Measurements from ENCODE around the gene BCL2L15.

Gene BCL2L15

DNA sequence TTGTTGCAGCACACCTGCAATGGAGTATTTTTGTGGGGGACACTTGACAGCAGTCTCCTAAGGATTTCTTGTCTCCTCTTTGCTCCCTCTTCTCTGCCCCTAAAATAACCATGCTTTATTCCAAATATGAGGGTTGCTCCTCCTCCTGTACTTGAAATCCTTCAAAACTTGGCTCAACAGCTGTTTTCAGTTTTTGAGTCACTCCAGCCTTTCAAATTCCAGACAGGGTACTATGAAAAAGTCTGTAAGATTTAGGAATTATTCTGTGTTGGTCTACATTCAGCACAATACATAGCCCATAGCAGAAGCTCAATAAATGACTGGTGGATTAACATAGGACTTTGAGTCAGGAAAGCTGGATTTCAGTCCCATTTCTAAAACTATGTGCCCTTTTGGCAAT, 11.7 kb upstream of the BCL2L15 start:
- TF ChIP-seq POLR2A (IDR thresholded peaks at IDR 0.05; ENCODE audit: low read depth, low read length), result no peak
- no peak for TF ChIP-seq TAF1 (IDR thresholded peaks at IDR 0.05; ENCODE audit: low read depth, low read length)
- no peak for TF ChIP-seq SPI1 (IDR thresholded peaks at IDR 0.05; ENCODE audit: low read depth, low read length)
- no peak for TF ChIP-seq POLR2AphosphoS5 (IDR thresholded peaks at IDR 0.05; ENCODE audit: low read depth, low read length)
- no peak for TF ChIP-seq PAX5 (IDR thresholded peaks at IDR 0.05; ENCODE audit: insufficient read depth, low read length, severe bottlenecking)
- no peak for TF ChIP-seq POU2F2 (IDR thresholded peaks at IDR 0.05; ENCODE audit: low read depth, low read length)
- DNase-seq (ENCODE audit: insufficient read length, low spot score) (no peak), FAIRE-seq (no peak)

DNA sequence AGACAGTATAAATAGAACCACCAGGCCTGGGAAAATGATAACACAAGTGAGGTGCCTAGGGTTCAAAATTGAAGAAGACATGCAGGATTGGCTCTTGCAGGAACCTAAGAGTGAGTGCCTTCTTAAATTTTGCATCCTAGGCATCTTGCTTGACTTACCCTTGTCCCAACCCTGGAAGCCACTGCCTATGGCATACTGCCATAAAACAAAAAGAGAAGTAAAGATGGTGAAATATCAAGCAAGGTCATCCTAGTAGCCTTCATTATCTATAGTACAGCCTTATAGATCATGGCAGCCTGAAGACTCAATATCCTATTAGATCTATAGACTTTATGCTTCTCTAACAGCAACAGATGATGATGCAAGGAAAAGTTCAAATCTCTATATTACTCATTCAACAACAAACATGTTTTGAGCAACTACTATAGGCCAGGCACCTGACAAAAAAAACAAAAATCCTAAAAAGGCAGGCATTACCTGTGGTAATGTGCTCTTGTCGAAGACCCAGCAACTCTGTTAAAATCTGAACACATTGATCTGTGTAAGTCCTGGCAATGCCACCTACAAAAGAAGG, 10.9 kb upstream of the BCL2L15 start:
- DNase-seq (ENCODE audit: insufficient read length, low spot score), result no peak
- TF ChIP-seq PAX5 (IDR thresholded peaks at IDR 0.05; ENCODE audit: insufficient read depth, low read length, severe bottlenecking), result no peak
- TF ChIP-seq POLR2AphosphoS5 (IDR thresholded peaks at IDR 0.05; ENCODE audit: low read depth, low read length), result no peak
- TF ChIP-seq SPI1 (IDR thresholded peaks at IDR 0.05; ENCODE audit: low read depth, low read length), result no peak
- no peak for TF ChIP-seq TAF1 (IDR thresholded peaks at IDR 0.05; ENCODE audit: low read depth, low read length)
- no peak for TF ChIP-seq POU2F2 (IDR thresholded peaks at IDR 0.05; ENCODE audit: low read depth, low read length)
- no peak for TF ChIP-seq POLR2A (IDR thresholded peaks at IDR 0.05; ENCODE audit: low read depth, low read length)
- FAIRE-seq, result no peak

DNA sequence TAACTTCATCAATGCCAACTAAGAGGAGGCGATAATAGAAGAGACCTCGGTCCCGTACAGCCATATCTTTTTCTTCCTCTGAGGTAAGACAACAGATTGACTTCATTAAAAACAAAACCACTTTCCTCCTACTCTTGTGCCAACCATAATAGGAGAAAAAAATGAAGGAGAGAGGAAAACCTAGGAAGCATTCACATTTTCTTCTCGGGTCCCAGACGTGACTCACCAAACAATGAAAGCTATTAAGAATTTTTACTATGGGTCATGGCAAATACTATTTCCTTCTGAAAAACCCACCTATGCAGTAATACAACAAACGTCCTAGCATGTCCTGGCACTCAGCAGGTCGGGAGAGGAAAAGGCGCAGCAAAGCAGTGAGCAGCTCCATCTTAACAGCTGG, 8.6 kb upstream of the BCL2L15 start:
- no peak for TF ChIP-seq SPI1 (IDR thresholded peaks at IDR 0.05; ENCODE audit: low read depth, low read length)
- TF ChIP-seq POLR2AphosphoS5 (IDR thresholded peaks at IDR 0.05; ENCODE audit: low read depth, low read length), result no peak
- no peak for TF ChIP-seq POU2F2 (IDR thresholded peaks at IDR 0.05; ENCODE audit: low read depth, low read length)
- TF ChIP-seq POLR2A (IDR thresholded peaks at IDR 0.05; ENCODE audit: low read depth, low read length), result no peak
- DNase-seq (ENCODE audit: insufficient read length, low spot score) (no peak), FAIRE-seq (no peak)

DNA sequence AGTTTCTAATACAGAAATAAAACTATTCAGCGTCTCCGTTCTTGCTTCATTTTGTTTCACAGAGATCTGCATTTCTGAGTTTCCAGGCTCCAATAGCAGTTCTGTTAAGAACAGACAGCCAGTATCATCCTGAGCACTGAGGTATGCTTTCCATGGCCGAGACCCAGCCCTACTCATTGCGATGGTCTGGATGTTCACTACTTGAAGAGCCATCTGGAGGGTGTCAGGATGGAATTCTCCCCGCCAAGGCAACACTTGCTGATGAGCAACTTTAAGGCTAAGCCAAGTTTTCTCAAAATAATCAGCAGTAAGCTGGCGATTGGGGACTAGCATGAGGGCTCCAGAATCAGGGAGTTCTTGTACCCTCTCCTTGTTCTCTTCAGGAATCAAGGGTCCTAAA, 7.7 kb upstream of the BCL2L15 start:
- TF ChIP-seq POLR2AphosphoS5 (IDR thresholded peaks at IDR 0.05; ENCODE audit: low read depth, low read length), result no peak
- TF ChIP-seq POLR2A (IDR thresholded peaks at IDR 0.05; ENCODE audit: low read depth, low read length), result no peak
- no peak for TF ChIP-seq PAX5 (IDR thresholded peaks at IDR 0.05; ENCODE audit: insufficient read depth, low read length, severe bottlenecking)
- TF ChIP-seq POU2F2 (IDR thresholded peaks at IDR 0.05; ENCODE audit: low read depth, low read length), result no peak
- no peak for TF ChIP-seq TAF1 (IDR thresholded peaks at IDR 0.05; ENCODE audit: low read depth, low read length)
- TF ChIP-seq SPI1 (IDR thresholded peaks at IDR 0.05; ENCODE audit: low read depth, low read length), result no peak
- FAIRE-seq (no peak), DNase-seq (ENCODE audit: insufficient read length, low spot score) (no peak)

DNA sequence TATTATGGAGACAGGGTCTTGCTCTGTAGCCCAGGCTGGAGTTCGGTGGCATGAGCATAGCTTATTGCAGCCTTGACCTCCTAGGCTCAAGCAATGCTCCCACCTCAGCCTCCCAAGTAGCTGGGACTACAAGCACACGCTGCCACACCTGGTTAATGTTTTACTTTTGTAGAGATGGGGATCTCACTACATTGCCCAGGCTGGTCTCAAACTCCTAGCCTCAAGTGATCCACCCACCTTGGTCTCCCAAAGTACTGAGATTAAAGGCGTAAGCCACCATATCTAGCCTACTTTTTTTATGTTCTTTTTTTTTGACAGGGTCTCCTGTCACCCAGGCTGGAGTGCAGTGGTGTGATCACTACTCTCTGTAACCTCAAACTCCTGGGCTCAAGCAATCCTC, 5.9 kb upstream of the BCL2L15 start:
- FAIRE-seq, result no peak
- DNase-seq (ENCODE audit: insufficient read length, low spot score), result no peak
- TF ChIP-seq PAX5 (IDR thresholded peaks at IDR 0.05; ENCODE audit: insufficient read depth, low read length, severe bottlenecking) (no peak), POU2F2 (IDR thresholded peaks at IDR 0.05; ENCODE audit: low read depth, low read length) (no peak), POLR2AphosphoS5 (IDR thresholded peaks at IDR 0.05; ENCODE audit: low read depth, low read length) (no peak), POLR2A (IDR thresholded peaks at IDR 0.05; ENCODE audit: low read depth, low read length) (no peak), TAF1 (IDR thresholded peaks at IDR 0.05; ENCODE audit: low read depth, low read length) (no peak), SPI1 (IDR thresholded peaks at IDR 0.05; ENCODE audit: low read depth, low read length) (no peak)

DNA sequence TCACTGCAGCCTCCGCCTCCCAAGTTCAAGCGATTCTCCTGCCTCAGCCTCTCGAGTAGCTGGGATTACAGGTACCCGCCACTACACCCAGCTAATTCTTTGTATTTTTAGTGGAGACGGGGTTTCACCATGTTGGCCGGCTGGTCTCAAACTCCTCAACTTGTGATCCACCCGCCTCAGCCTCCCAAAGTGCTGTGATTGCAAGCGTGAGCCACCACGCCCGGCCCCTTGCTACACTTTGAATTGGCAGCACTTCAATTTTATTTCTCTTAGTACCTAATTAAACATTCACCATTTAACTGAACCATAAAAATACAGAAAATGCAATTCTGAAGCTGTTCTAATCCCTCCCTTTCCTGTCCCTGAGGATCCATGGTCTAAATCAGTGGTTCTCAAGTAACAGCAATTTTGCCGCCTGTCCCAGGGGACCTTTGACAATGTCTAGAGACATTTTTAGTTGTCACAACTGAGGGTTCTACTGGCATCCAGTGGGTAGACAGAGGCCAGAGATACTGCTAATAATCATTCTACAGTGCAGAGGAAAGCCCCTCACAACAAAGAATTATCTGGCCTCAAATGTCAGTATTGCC, 4.3 kb upstream of the BCL2L15 start:
- no peak for DNase-seq (ENCODE audit: insufficient read length, low spot score)
- no peak for FAIRE-seq

DNA sequence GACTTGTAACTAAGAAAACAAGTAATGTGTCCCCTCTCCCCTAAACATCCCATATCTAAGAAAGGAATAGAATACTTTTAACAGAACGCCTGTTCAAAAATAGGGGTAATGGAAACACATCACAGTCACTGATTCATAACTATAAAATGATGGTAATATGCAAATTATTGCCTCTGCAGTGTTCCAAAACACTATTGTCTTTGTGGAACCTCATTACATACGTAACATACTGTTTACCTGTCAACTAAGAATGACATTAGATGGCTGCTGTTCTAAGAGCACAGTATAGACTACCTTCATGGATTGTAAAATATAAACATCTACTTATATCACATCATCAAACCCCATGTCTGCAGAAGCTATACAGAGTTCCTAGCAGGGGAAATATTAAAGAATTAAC, 3.4 kb upstream of the BCL2L15 start:
- DNase-seq (ENCODE audit: insufficient read length, low spot score) (no peak), FAIRE-seq (no peak)
- TF ChIP-seq PAX5 (IDR thresholded peaks at IDR 0.05; ENCODE audit: insufficient read depth, low read length, severe bottlenecking), result no peak
- TF ChIP-seq SPI1 (IDR thresholded peaks at IDR 0.05; ENCODE audit: low read depth, low read length), result no peak
- TF ChIP-seq TAF1 (IDR thresholded peaks at IDR 0.05; ENCODE audit: low read depth, low read length), result no peak
- TF ChIP-seq POLR2A (IDR thresholded peaks at IDR 0.05; ENCODE audit: low read depth, low read length), result no peak
- no peak for TF ChIP-seq POLR2AphosphoS5 (IDR thresholded peaks at IDR 0.05; ENCODE audit: low read depth, low read length)
- no peak for TF ChIP-seq POU2F2 (IDR thresholded peaks at IDR 0.05; ENCODE audit: low read depth, low read length)

More for the DNA sequence above, 4.3 kb upstream of the BCL2L15 start:
- TF ChIP-seq SPI1 (IDR thresholded peaks at IDR 0.05; ENCODE audit: low read depth, low read length) (no peak), PAX5 (IDR thresholded peaks at IDR 0.05; ENCODE audit: insufficient read depth, low read length, severe bottlenecking) (no peak), POLR2AphosphoS5 (IDR thresholded peaks at IDR 0.05; ENCODE audit: low read depth, low read length) (no peak), POU2F2 (IDR thresholded peaks at IDR 0.05; ENCODE audit: low read depth, low read length) (no peak), POLR2A (IDR thresholded peaks at IDR 0.05; ENCODE audit: low read depth, low read length) (no peak), TAF1 (IDR thresholded peaks at IDR 0.05; ENCODE audit: low read depth, low read length) (no peak)

DNA sequence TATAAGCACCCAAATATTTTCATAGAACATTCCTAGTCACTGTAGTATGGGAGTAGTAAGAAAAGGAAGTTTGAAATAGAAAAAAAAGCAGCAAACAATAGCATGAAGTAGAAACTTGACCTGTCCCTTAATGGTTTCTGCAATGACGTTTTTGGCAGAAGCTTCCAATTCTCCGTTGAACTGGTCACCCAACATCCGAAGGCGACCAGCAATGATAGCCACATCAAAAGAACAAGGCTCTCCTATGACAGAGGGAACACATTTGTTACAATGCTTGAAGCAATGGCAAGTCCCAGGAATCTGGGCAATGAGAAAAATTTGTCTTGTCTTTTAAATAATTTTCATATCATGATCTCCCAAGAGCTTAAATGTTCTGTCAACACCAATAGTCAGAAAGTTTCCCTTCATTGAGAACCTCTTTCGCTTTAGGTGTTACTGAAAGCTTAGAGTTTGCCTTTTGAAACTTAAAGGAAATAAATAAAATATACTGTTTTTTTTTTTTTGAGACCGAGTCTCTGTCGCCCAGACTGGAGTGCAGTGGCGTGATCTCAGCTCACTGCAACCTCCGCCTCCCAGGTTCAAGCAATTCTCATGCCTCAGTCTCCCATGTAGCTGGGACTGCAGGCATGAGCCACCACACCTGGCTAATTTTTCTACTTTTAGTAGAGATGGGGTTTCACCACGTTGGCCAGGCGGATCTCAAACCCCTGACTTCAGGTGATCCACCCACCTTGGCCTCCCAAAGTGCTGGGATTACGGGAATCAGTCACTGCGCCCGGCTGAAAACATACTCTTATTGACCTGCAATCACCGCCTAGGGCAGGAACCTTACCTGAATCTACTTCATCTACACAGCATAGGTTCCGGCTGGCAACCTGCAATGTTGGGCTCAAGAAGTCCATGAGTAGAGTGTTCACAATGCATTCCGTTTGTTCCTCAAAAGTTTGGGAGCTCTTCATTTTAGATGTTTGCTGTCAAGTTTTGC, 672 bp downstream of the BCL2L15 start:
- DNase-seq (ENCODE audit: insufficient read length, low spot score) (no peak), FAIRE-seq (no peak)
- TF ChIP-seq TAF1 (IDR thresholded peaks at IDR 0.05; ENCODE audit: low read depth, low read length) (no peak), SPI1 (IDR thresholded peaks at IDR 0.05; ENCODE audit: low read depth, low read length) (no peak), POLR2AphosphoS5 (IDR thresholded peaks at IDR 0.05; ENCODE audit: low read depth, low read length) (no peak)

DNA sequence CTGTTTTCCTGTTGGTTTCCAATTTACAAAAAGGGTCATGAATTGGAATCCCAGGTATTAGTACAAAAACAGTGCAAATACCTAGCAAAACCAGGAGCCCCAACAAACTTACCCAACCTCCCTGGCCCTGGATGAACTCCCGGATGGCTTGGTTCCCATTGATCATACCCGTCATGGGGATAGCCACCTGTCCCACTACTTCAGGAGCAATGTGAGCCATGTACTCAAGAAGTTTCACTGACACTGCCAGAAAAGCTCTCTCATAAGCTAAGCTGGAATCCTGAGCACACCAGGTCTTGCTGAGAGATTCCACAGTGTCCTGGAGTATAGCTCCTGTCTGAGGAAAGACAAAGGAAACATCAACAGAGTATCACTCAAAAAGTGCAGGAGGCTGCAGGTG, 5.7 kb downstream of the BCL2L15 start:
- no peak for TF ChIP-seq SPI1 (IDR thresholded peaks at IDR 0.05; ENCODE audit: low read depth, low read length)
- no peak for TF ChIP-seq TAF1 (IDR thresholded peaks at IDR 0.05; ENCODE audit: low read depth, low read length)
- TF ChIP-seq POU2F2 (IDR thresholded peaks at IDR 0.05; ENCODE audit: low read depth, low read length), result no peak
- TF ChIP-seq PAX5 (IDR thresholded peaks at IDR 0.05; ENCODE audit: insufficient read depth, low read length, severe bottlenecking), result no peak
- TF ChIP-seq POLR2A (IDR thresholded peaks at IDR 0.05; ENCODE audit: low read depth, low read length), result no peak
- TF ChIP-seq POLR2AphosphoS5 (IDR thresholded peaks at IDR 0.05; ENCODE audit: low read depth, low read length), result no peak
- FAIRE-seq (no peak), DNase-seq (ENCODE audit: insufficient read length, low spot score) (no peak)

Measured in GM12891 (cell line).